IPS DF 4.7 (cell line): ENCODE data around the gene LRRC27.

Experiments
- DNase-seq: peaks from one replicate; pipeline ENCODE4 v3.0.0-alpha.2; 2013; ENCODE audit warnings: low spot score; ENCODE audit errors: extremely low read depth

Gene LRRC27

GRCh38 chr10:132425029-132425756, 93.2 kb downstream of the LRRC27 start:
- no peak for DNase-seq

DNA sequence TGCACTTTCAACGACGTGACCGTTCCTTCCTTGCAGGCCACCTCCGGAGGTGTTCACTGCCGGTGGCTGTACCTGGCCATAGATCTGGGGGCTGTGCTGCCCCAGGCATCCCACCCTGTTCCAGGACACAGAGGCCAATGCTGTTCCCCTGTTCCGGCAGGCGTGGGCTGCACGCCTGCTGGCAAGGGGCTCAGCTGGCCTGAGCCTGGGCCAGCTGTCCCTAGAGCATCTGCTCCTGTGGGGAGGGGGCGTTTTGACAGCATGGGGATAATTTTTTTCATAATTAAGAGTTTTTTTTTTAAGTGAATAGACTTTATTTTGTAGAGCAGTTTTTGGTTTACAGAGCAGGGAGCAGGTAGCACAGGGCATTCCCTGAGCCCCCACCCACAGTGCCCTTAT, 93.8 kb downstream of the LRRC27 start:
- DNase-seq: no peak

DNA sequence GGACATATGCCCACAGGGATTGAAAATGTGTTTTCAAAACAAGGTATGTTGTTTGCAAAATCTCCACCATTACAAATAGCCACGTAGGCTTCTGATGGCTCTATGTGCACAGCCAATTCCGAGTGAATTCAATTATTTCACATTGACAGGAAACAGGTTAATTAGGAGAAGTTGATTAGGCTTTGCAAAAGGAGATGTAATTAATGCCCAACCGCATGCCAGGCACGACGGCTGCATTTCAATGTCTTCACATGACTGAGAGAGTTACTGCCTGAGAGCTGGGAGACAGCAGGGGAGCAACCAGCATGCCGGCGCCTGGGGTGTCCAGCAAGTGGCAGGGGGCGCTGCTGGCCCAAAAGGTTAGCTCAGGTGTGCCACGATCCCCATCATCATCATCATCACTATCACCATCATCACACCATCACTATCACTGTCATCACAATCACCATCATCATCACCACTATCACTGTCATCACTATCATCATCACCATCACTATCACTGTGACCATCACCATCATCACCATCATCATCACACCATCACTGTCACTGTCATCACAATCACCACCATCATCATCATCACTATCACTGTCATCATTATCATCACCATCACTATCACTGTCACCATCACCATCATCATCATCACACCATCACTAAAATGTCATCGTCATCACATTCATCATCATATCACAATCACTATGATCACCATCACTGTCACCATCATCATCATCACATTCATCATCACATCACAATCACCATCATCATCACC, 95.2 kb downstream of the LRRC27 start:
- no peak for DNase-seq

DNA sequence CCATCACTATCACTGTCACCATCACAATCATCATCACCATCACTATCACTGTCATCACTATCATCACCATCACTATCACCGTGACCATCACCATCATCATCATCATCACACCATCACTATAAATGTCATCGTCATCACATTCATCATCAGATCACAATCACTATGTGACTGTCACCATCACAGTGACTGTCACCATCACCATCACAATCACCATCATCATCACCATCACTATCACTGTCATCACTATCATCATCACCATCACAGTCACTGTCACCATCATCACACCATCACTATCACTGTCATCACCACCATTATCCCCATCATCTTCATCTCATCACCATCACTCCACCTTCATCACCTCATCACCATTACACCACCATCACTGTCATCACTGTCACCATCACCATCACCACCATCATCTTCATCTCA, 96.0 kb downstream of the LRRC27 start:
- no peak for DNase-seq

DNA sequence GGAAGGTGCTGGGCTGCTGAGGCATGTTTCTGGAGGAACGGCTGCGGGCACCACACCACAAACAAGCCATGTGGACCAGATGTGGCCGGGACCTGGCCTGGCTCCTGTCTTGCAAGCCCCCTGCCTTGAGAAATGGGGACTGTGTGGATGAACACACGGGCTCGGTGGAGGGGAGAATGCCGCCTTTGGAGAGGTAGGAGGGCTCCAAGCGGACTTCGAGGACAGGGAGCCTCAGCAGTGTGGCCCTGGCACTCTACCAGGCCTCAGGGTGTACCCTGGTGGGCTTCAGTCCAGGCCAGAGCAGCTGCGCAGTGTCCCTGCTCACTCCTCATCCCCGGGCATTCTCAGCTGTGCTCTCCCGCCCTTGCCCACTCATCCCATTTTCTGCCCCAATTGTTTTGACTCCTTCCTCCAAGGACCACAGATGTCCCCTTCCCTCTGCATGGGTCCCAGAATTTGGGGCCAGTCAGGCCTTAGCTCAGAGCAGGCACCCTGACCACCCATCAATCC, 96.5 kb downstream of the LRRC27 start:
- DNase-seq: no peak
